HepG2 (cell line): ENCODE measurements around the gene B4GALT5. TPM values are rescaled to one million over a fixed set of nuclear protein-coding genes. Genes with fewer than 3 reads are reported as not detected.

ENCODE experiments used
- AKNA ChIP-seq: sonication (generic); formaldehyde crosslinking; IDR thresholded peaks from 2 replicates; pipeline ENCODE4 v1.4.0; 2020; ENCODE audit warnings: missing genetic modification reagents, borderline replicate concordance
- HOMEZ ChIP-seq: IDR thresholded peaks from 2 replicates; pipeline ENCODE4 v1.6.1; 2016; ENCODE audit warnings: low read depth
- IKZF1 ChIP-seq: fragments of 450-650 bp; IDR thresholded peaks from 2 replicates; pipeline ENCODE4 v1.7.1; 2016
- MED13 ChIP-seq: sonication (generic); formaldehyde crosslinking; IDR thresholded peaks from 2 replicates; pipeline ENCODE4 v1.5.0; 2020; ENCODE audit warnings: missing genetic modification reagents
- MIER3 ChIP-seq: IDR thresholded peaks from 2 replicates; pipeline ENCODE4 v1.6.1; 2016; ENCODE audit warnings: missing compliant biosample characterization, borderline replicate concordance
- POGZ ChIP-seq: sonication (generic); formaldehyde crosslinking; IDR thresholded peaks from 2 replicates; pipeline ENCODE4 v1.4.0; 2020; ENCODE audit warnings: mild to moderate bottlenecking, missing genetic modification reagents
- POLR2AphosphoS5 ChIP-seq: IDR thresholded peaks from 2 replicates; pipeline ENCODE4 v1.6.1; 2012; ENCODE audit warnings: low read depth, low read length
- SP4 ChIP-seq: sonication (generic); formaldehyde crosslinking; IDR thresholded peaks from 2 replicates; pipeline ENCODE4 v1.8.1; 2023; ENCODE audit warnings: mild to moderate bottlenecking, missing genetic modification reagents
- SRF ChIP-seq: IDR thresholded peaks from 2 replicates; pipeline ENCODE4 v1.6.1; 2011; ENCODE audit warnings: mild to moderate bottlenecking, low read depth, low read length, moderate library complexity
- ZFP82 ChIP-seq: sonication (generic); formaldehyde crosslinking; IDR thresholded peaks from 2 replicates; pipeline ENCODE4 v1.5.1; 2020; ENCODE audit warnings: mild to moderate bottlenecking, missing genetic modification reagents, borderline replicate concordance
- ZHX1 ChIP-seq: sonication (generic); formaldehyde crosslinking; IDR thresholded peaks from 2 replicates; pipeline ENCODE4 v1.8.1; 2022; ENCODE audit warnings: low read depth, mild to moderate bottlenecking, missing genetic modification reagents
- ZNF160 ChIP-seq: sonication (generic); formaldehyde crosslinking; IDR thresholded peaks from 2 replicates; pipeline ENCODE4 v1.8.0; 2022; ENCODE audit warnings: mild to moderate bottlenecking, inconsistent platforms, missing genetic modification reagents
- ZNF232 ChIP-seq: sonication (generic); formaldehyde crosslinking; IDR thresholded peaks from 2 replicates; pipeline ENCODE4 v1.4.0; 2020; ENCODE audit warnings: missing genetic modification reagents, borderline replicate concordance
- ZNF530 ChIP-seq: sonication (generic); formaldehyde crosslinking; IDR thresholded peaks from 2 replicates; pipeline ENCODE4 v1.5.0; 2020; ENCODE audit warnings: low read depth, mild to moderate bottlenecking, missing genetic modification reagents
- polyA plus RNA-seq, 8 experiments: library from polyadenylated mRNA; depleted of rRNA in 3 of 8; stranded (reverse) in 7 of 8; unstranded in 1 of 8; fragments of >200 nt; fragmentation: Illumina TruSeq in 4 of 8; extraction: Trizol in 4 of 8; gene quantifications; 2 replicates each; pipeline versions ENCODE4 v1.2.1 to v1.2.3, GENCODE V29; 2011 to 2016; ENCODE audit warnings: low read depth in 4 of 8, missing spikeins in 1 of 8, mixed read lengths in 1 of 8; ENCODE audit not compliant: insufficient read depth in 1 of 8
- total RNA-seq, 5 experiments: library from RNA; depleted of rRNA; stranded (reverse); fragments of >200 nt; fragmentation: Illumina TruSeq; extraction: Trizol; gene quantifications; 2 replicates each; pipeline ENCODE4 v1.2.3, GENCODE V29; 2016; ENCODE audit warnings: low read depth in 1 of 5
- TF ChIP-seq, protein P1 (sequence below): sonication (generic); formaldehyde crosslinking; IDR thresholded peaks from 2 replicates; pipeline ENCODE4 v1.4.0; 2020; ENCODE audit warnings: missing genetic modification reagents, low read depth, mild to moderate bottlenecking, borderline replicate concordance
- TF ChIP-seq, protein P2 (sequence below): sonication (generic); formaldehyde crosslinking; IDR thresholded peaks from 2 replicates; pipeline ENCODE4 v1.4.0; 2020; ENCODE audit warnings: missing genetic modification reagents, borderline replicate concordance

The B4GALT5 gene
- total and polyA plus RNA-seq, 2 of the 13 experiments (the other 11 are each of a cell fraction or from before 2014, with no cell fraction given): 27.3 to 30.9 TPM

- TF ChIP-seq, protein P1, sequence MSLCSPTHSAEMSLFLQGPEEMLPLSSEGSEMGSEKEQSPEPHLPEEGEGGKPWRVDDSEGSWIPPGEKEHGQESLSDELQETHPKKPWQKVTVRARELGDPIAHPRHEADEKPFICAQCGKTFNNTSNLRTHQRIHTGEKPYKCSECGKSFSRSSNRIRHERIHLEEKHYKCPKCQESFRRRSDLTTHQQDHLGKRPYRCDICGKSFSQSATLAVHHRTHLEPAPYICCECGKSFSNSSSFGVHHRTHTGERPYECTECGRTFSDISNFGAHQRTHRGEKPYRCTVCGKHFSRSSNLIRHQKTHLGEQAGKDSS (CRISPR knock-in tag): 0 out of 2 replicates have a peak, but pooled peaks have one; percentile 30
- TF ChIP-seq POGZ (CRISPR knock-in tag) (peak; percentile 93), ZFP82 (no peak), IKZF1 (no peak), ZNF160 (no peak), AKNA (CRISPR knock-in tag) (no peak), ZNF232 (CRISPR knock-in tag) (no peak; the same call in 1 of the 2 replicates), HOMEZ (CRISPR knock-in tag) (peak; percentile 98), SRF (no peak), ZHX1 (CRISPR knock-in tag) (no peak), SP4 (CRISPR knock-in tag) (0 out of 2 replicates have a peak, but pooled peaks have one; percentile 18), POLR2AphosphoS5 (no peak), ZNF530 (CRISPR knock-in tag) (no peak), MED13 (0 out of 2 replicates have a peak, but pooled peaks have one; percentile 56), MIER3 (CRISPR knock-in tag) (no peak)
- TF ChIP-seq, protein P2, sequence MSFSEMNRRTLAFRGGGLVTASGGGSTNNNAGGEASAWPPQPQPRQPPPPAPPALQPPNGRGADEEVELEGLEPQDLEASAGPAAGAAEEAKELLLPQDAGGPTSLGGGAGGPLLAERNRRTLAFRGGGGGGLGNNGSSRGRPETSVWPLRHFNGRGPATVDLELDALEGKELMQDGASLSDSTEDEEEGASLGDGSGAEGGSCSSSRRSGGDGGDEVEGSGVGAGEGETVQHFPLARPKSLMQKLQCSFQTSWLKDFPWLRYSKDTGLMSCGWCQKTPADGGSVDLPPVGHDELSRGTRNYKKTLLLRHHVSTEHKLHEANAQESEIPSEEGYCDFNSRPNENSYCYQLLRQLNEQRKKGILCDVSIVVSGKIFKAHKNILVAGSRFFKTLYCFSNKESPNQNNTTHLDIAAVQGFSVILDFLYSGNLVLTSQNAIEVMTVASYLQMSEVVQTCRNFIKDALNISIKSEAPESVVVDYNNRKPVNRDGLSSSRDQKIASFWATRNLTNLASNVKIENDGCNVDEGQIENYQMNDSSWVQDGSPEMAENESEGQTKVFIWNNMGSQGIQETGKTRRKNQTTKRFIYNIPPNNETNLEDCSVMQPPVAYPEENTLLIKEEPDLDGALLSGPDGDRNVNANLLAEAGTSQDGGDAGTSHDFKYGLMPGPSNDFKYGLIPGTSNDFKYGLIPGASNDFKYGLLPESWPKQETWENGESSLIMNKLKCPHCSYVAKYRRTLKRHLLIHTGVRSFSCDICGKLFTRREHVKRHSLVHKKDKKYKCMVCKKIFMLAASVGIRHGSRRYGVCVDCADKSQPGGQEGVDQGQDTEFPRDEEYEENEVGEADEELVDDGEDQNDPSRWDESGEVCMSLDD (CRISPR knock-in tag): peak; percentile 94; the same call in 1 of the 2 replicates
Measured at GRCh38 chr20:49612127-49612738, 101.4 kb downstream of the B4GALT5 start (continued).
